Measurements from ENCODE around the gene GFPT1. TPM values are rescaled to one million over a fixed set of nuclear protein-coding genes. Genes with fewer than 3 reads are reported as not detected.
"Not testable (repeated sequence)": the region's sequence is repeated elsewhere in the genome, so short reads cannot be mapped to it uniquely, and the experiment has no call there.

Gene GFPT1
- 10 to 100 TPM; 33.1 to 47.3 (median 43.1) TPM for polyA plus RNA-seq (ENCODE audit: insufficient read length in 4 of 4)

DNA sequence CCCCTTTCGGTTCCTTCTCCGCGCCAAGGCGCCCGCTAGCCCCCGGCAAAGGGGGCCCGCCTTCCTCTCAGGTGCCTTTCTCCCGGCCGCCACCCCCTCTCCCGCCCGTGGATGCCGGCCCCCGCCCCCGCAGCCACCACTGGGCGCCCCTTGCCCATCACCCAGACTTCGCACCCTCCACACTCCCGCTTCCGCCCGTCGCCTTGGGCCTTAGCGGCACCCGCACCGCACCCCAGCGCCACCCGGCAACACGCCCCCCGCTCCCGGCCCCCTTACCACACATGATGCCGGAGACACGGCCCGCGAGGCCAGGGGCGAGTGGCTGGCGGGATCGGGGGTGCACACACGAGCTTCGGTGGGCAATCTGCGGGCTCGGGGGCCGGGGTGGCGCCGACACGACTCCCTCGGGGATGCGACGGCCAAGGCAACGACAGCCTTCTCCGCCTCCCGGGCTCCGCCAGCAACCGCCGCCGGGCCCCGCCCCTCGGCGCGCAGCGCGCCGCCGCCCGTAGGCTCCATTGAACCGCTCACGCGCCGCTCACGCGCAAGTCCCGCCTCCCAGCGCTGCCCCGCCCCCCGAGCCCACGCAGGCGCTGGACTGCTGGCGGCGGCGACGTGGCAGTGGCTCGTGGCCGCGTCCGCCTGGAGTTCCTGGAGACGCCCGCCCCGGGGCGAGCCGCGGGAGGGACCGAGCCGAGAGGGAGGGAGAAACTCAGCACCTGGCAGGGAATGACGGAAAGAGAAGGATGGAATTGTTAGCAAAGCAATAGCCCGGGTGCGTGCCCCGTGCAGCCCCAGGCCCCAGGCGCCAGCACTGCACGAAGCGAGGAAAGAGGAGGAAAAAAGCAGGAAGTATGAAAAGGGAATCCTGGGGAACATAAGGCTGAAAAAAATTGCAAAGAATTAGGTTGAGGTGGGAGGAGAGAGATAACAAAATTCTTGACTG, at the start of gene GFPT1:
GFPT1 (minus strand) TSS at position 439 of the 946 bp plus-strand sequence; CDS start at position 283, 156 bp downstream.
- peak; percentile 85 to 90 (median 88) for DNase-seq (ENCODE audit: low read depth in 4 of 4, low spot score in 3 of 4)

DNA sequence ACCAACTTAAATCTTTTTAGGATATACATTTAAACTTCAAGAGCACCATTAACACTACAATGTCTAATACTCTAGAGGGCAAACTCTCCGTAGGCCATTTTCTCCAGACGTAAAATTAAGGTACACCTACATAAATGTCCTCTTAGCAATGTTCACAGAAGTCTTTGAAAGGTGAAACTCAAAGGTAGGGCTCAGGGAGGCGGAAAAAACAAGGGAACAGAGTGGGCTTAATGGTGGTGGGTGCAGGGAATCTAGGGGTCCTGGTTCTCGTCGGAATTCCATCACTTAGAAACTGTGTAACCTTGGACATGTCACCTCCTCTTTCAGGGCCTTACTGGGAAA, 49.5 kb upstream of the GFPT1 start:
- peak in 2 of 4 donors; percentile 35 to 58 for DNase-seq (ENCODE audit: low read depth in 4 of 4, low spot score in 3 of 4)

DNA sequence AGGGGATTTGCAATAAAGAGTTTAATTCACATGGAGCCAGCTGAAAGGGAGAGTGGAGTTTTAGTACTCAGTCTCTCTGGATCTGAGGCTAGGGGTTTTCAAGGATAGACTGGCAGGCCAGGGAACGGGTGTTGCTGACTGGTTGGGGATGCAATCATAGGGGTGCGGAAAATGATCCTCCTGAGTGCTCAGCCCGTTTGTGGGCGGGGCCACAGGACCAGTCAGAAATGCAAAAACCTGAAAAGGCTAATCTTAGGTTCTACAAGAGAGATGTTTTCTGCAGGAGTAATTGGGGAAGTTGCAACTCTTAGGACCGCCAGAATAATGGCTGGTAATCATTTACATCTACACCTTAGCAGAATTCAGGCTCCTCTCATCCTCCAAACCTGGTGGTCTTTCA, 47.7 kb upstream of the GFPT1 start:
- no peak for DNase-seq (ENCODE audit: low read depth in 4 of 4, low spot score in 3 of 4)

DNA sequence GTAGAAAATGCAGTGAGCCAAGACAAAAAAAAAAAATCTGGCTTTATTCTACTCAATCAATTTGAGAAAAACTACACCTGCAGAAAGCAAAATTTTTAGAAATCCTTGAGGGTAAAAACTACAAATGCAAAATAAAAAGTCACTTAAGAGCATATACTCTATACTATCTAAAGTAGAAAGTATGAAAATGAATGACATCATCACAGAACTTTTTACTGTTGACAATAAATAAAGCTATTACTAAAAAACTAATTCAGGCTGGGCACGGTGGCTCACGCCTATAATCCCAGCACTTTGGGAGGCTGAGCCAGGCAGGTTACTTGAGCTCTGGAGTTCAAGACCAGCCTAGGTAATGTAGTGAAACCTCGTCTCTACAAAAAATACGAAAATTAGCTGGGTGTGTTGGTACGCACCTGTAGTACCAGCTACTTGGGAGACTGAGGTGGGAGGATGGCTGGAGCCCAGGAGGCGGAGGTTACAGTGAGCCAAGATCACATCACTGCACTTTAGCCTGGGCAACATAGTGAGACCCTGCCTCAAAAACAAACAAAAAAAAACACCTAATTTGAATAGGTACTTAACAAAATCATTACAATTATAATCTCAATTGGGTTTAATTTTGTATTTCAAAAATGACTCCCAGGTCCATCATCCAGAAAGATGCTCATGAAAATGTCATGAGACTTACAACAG, 42.6 kb upstream of the GFPT1 start:
- DNase-seq (ENCODE audit: low read depth in 4 of 4, low spot score in 3 of 4), result no peak

DNA sequence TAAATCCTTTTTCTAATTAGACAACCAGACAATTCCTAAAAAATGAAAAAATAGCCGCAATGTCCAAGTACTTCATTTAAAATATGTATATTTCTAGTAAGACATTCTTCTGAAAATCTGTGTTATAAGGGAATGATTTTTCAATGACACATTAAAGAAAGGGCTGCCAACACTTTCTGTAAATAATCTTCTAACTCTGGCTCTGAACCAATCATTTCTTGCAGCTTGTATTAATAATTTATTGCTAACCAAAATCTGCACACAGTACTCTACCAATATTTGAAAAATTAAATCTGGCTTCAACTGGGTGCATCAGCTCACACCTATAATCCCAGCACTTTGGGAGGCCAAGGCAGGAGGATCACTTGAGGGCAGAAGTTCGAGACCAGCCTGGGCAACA, 42.0 kb upstream of the GFPT1 start:
- DNase-seq (ENCODE audit: low read depth in 4 of 4, low spot score in 3 of 4), result no peak

DNA sequence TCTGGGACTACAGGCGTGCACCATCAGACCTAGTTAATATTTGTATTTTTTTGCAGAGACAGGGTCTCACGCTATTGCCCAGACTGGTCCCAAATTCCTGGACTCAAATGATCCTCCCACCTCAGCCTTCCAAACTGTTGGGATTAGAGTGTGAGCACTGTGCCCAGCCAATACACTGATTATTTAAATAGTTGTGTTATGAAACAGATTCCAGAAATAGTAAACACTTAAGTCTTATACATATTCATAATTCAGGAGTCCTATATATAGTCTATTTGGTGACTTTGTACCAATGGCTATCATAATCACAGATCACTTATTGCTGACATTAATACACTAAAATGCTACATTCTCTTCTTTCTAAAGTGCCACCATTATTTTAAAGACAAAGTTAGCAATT, 37.4 kb upstream of the GFPT1 start:
- no peak for DNase-seq (ENCODE audit: low read depth in 4 of 4, low spot score in 3 of 4)

DNA sequence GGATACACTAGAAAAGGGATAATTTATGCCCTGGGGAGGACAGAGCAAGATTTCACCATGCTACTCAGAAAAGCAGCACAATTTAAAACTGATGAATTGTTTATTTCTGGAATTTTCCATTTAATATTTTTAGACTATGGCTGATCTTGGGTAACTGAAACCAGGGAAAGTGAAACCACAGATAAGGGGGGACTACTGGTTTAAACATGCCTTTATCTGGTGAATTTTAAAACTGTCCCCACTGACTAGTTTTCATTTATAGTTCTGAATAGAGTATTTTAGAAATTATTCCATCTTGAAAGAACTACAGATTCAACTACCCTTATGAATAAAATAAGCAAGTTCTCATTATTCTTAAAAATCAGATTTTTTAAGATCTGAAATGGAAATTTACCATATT, 35.2 kb upstream of the GFPT1 start:
- DNase-seq (ENCODE audit: low read depth in 4 of 4, low spot score in 3 of 4), result no peak

DNA sequence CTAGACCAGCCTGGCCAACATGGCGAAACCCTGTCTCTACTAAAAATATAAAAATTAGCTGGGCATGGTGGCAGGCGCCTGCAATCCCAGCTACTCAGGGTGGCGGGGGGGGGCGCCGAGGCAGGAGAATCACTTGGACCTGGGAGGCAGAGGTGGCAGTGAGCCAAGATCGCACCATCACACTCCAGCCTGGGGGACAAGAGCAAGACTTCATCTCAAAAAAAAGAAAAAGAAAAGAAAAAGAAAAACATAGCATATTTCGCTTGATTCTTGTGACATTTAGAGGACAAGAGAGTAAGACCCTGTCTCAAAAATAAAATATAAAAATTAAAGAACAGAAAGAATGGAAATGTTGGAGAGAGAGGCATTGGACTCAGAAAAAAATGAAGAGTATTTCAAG, 32.1 kb upstream of the GFPT1 start:
- DNase-seq (ENCODE audit: low read depth in 4 of 4, low spot score in 3 of 4), result not testable (repeated sequence)

DNA sequence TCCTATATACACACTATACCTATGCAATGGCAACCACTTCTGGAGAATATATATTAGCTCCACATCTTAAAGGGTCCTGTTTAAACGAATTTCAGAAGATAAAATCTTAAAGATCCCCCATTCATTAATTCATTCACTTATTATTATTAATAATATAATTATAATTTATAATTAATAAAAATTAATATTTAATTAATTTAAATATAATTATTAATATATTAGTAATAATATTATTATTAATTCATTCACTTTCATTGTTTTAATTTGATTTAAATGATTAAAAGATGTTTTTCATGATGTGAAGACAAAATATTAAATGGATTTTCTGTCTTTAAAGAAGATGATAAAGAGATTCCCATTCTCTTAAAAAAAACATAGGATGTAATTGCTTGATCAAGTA, 29.1 kb upstream of the GFPT1 start:
- DNase-seq (ENCODE audit: low read depth in 4 of 4, low spot score in 3 of 4), result no peak

DNA sequence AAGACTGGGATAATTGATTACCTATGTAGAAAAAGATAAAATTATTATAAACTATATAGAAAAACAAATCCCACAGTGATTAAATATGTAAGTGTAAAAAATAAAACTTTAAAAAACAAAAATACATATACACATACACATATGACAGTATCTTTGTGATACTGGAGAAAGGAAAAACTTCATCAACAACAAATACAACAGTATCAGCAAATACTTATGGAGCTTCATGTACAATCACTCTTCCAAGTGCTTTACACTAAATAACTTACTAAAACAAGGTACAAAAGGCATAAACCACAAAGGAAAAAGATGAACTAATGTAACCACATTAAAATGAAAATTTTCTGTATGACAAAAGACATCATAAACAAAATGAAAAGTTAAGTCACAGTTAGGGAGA, 24.1 kb upstream of the GFPT1 start:
- DNase-seq (ENCODE audit: low read depth in 4 of 4, low spot score in 3 of 4), result no peak

DNA sequence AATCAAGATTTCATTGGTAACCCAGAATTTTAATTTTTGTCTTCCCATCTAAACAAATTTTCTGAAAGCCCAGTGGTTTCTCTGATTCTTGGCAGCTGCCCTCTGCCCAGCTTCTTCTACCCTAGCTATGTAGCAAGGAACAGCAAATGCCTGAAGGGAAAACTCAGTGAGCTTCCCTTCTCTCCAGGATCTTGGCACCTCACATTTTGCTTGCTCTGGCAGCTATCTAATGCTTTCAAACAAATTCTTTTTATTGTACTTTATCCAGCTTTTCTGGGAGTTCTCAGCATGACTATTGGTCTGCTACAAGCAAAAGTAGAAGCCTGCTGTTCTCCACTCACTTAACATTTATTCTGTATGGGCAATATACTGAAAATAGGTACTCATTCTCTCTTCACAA, 18.3 kb upstream of the GFPT1 start:
- no peak for DNase-seq (ENCODE audit: low read depth in 4 of 4, low spot score in 3 of 4)

DNA sequence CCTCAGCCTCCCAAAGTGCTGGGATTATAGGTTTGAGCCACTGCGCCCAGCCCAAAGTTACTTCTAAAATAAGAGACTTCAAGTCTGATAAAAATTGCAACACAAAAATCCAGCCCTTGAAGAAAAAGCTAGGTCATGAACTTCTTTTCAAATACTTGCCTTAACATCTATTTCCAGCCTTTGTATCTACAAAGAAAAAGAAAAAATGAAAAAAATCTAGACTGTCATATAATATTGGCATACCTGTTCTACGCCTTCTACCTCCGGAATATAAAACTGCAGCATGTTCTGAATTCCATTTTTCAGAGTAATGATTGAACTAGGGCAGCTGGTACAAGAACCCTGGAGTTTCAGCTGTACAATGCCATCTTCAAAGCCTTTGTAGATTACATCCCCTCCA, 13.1 kb upstream of the GFPT1 start:
- no peak for DNase-seq (ENCODE audit: low read depth in 4 of 4, low spot score in 3 of 4)

DNA sequence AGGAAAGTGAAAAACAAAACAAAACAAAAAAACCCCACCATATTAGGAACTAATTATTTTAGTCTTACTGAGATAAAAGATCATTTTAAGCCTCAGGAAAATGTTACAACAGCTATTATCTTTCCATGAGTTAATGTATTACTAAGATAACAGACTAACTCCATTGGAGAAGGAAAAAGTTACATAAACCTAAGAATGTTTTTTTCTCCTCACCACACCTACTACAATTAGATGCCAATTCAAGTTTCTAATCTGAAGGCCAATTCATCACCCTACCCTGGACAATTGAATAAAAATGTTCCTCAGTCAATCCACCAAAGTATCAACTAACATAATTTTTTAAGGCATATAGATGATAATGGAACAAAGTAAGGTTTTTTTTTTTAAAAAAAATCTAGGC, 10.2 kb upstream of the GFPT1 start:
- no peak for DNase-seq (ENCODE audit: low read depth in 4 of 4, low spot score in 3 of 4)

DNA sequence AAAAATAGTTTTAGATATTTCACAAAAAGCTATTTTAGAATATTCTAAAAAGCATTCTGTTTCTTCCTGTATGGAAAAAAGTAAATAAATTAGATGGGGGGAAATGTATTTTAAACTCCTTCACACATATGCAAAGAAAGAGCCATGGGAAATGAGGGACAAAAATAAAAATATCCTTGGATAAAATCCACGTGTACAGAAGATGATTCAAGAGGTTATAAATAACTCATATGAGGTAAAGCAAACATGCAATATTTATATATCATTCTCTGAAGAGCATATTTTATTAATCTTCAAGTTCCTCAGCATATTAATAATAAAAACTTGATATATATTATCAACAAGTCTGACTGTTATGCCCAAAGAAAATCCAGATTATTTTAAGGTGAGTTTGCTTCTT, 8.8 kb upstream of the GFPT1 start:
- DNase-seq (ENCODE audit: low read depth in 4 of 4, low spot score in 3 of 4), result no peak

DNA sequence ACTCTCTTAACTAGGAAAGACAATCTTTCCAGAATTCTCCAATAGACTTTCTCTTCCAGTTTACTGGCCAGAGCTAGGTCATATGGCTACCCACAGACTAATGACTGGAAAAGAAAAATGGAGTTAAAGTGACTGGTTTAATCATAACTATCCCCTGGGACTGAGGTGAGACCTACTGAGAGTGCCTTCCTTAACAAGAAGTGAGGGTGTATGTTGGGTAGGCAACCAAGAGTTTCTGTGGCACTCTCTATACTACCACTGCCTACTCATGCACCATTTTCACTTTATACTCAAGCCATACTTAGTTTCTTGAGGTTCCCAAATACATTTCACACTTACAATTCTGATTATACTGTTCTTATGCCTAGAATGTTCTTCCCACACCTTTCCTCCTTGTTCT, 6.9 kb upstream of the GFPT1 start:
- DNase-seq (ENCODE audit: low read depth in 4 of 4, low spot score in 3 of 4), result no peak

DNA sequence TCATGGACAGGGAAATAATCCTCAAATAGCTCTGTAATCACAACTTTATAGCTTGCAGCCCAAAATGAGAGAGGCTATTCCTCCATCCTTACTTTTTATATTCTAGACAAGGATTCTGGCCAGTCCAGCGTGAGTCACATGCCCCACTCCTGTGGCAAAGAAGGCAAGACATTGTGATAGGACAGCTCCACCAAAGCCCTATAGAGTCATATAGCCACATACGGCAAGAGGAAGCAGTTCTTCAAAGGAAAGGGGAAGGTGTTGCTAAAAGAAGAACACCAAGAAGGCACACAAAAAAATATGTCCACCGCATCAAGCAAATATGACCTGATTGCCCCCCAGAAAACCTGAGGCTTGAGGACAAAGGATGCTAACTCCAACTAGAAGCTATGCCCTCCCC, 3.4 kb upstream of the GFPT1 start:
- DNase-seq (ENCODE audit: low read depth in 4 of 4, low spot score in 3 of 4), result no peak

DNA sequence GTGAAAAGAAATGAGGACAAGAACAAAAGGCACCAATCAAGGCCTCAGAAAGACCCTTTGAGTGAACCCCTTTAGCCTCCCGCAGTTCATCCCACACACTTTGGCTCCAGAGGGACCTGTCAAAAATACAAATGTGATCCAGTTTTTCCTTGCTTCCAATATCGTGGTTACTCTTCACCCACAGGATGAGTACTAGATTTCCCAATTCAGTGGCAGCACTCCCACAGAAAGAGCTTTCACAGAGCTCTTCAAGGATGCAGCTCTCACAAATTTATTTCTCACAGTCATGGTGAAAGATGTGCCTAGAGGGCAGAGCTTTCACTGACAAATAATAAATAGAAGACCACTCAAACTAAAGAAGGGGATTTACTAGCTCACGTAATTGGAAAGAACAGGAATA, 3.0 kb upstream of the GFPT1 start:
- DNase-seq (ENCODE audit: low read depth in 4 of 4, low spot score in 3 of 4), result no peak

DNA sequence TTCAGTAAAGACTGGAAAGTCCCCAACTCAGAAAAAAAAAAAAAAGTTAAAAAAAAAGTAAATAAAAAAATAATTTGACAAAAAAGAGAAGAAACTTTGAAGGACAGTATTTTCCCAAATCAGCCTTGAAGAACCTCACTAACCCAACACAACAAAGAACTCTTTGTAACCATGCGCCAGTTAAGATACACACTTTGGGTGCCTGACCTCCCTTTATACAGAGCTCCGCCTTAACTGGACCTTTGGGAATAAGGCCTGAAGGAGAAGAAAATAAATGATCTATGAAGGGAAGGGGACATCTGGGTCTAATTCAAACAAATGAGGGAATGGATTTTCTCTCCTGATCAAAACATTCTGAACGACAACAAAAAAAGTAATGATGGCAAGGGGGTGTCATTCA, 2.2 kb upstream of the GFPT1 start:
- no peak for DNase-seq (ENCODE audit: low read depth in 4 of 4, low spot score in 3 of 4)

DNA sequence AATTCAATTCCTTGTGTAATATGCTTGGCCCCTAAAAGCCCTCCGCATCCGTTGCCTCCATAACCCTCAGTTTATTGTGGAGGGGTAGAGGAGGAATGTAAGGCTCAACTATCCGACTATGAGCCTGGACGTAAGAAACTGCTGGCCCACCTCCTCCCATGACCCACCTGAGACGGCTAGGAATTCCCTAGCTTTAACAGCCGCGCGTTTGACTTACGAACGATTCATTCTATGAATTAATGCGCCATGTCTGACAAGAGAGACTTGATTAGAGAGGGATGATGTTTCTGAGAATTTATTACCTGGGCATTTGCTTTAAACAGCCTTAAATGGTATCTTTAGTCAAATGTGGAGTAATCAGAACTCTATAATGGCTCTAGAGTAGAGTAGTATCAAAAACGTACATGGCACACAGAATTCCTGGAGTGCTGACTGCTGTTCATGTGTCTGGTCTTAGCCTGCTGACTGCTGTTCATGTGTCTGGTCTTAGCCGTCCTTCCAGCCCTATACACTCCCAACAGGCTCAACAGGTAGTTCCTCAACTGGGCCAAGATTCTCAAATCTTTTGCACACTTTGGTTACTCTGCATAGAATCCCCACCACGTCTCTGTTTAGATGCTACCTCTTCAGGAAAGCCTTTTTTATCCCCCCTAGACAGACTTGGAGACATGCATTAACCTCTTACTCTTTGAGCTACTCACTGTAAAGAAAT, 899 bp upstream of the GFPT1 start:
- no peak for DNase-seq (ENCODE audit: low read depth in 4 of 4, low spot score in 3 of 4)

DNA sequence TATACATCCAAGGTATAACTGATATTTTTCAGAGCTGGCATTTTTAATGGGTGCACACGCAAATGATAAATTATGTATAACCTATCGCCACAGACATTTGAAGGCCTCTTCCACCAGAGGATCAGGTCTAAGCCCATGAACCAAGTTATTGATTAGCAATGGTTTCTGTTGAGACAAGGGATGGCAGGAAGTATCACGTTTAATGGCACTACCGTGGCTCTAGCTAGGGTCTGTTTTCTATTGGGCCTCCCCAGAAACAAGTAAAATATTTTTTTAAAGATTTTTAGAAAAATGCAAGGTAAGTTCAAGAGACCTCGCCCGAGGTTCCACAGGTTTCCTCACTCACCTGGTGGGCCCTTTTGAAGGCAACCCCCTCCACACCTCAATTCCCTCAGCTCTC, 667 bp downstream of the GFPT1 start:
- no peak for DNase-seq (ENCODE audit: low read depth in 4 of 4, low spot score in 3 of 4)

DNA sequence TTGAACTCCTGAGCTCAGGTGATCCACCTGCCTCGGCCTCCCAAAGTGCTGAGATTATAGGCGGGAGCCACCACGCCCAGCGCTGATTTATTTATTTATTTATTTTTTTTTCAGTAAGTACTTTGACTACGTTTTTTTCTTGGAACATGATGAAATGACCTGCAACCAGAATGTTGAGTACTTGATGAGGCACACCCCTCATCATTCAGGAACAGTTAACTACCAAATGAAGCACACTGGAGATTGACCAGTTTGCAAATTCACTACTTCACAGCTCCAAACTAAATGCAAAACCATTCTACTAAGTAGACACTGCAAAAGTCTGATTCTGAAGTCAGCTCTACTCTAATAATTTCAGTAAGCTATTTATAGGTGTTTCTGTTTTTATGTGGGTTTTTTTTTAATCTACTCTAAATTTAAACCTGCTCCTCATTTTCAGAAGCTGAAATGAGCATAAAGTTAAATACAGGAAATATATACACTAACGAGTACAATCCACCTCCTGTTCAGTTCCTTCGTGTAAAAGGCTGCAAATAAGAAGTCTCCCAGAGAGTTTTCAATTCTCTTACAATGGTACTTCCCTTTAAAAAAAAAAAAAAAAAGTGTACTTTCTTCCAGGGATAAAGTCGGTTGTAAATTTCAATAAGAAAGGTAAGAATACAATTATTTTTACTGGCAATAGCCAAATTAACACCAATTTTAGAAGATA, 1.4 kb downstream of the GFPT1 start:
- no peak for DNase-seq (ENCODE audit: low read depth in 4 of 4, low spot score in 3 of 4)
